ENCODE results near the gene USP9X.
"Not testable (repeated sequence)": the region's sequence is repeated elsewhere in the genome, so short reads cannot be mapped to it uniquely, and the experiment has no call there.

USP9X gene

GRCh38 chrX:41108463-41109205 lies 23.4 kb downstream of the USP9X start:
- no peak overlapping the region for H2BK120ac ChIP-seq (ENCODE audit: low read depth, low read length)
- no peak overlapping the region for H3K4me2 ChIP-seq (ENCODE audit: low read length)
- no peak overlapping the region for H3K23ac ChIP-seq (ENCODE audit: low read length)
- no peak overlapping the region for H3K9ac ChIP-seq (ENCODE audit: low read length)
- DNase-seq = peak; percentile 47
- H3K27ac ChIP-seq (ENCODE audit: low read depth, low read length) = no peak overlapping the region
- H3K36me3 ChIP-seq (ENCODE audit: control insufficient read depth, insufficient read depth, low read length) = no peaks in the 10 kb centered on the region
- no peak overlapping the region for H3K4me3 ChIP-seq (ENCODE audit: low read length)
- H2BK15ac ChIP-seq (replicated peaks; ENCODE audit: low read depth) = no peak overlapping the region
- H2AK5ac ChIP-seq (ENCODE audit: low read length) = no peak overlapping the region
- no peaks in the 10 kb centered on the region for H3K79me1 ChIP-seq (ENCODE audit: low read length)
- H3K79me2 ChIP-seq (ENCODE audit: control insufficient read depth, insufficient read depth, low read length) = peaks cover 72% of the 10 kb centered on the region
- H4K8ac ChIP-seq (ENCODE audit: low read depth, low read length) = no peak overlapping the region
- H3K4ac ChIP-seq (ENCODE audit: low read depth, low read length) = peak overlapping the region; percentile 52
- H2BK5ac ChIP-seq (ENCODE audit: low read length) = no peak overlapping the region
- no peak overlapping the region for H3K56ac ChIP-seq (ENCODE audit: low read length)
- H3K18ac ChIP-seq (ENCODE audit: low read length) = no peak overlapping the region
- H3K27me3 ChIP-seq (ENCODE audit: insufficient read depth, low read length, poor library complexity) = no peaks in the 10 kb centered on the region
- H4K5ac ChIP-seq (ENCODE audit: low read length) = no peak overlapping the region
- H3K4me1 ChIP-seq (ENCODE audit: control insufficient read depth, low read depth, low read length) = peaks cover 5% of the 10 kb centered on the region
- WGBS (ENCODE audit: extremely low coverage, insufficient coverage, low lambda C conversion rate) = no CpG with 5 or more reads among the region's 5 CpGs

- peaks cover 5% of the 10 kb centered on the region for H3K4me1 ChIP-seq (ENCODE audit: control insufficient read depth, low read depth, low read length)
- no peak overlapping the region for H2BK5ac ChIP-seq (ENCODE audit: low read length)
- no peak overlapping the region for H3K4ac ChIP-seq (ENCODE audit: low read depth, low read length)
- peaks cover 67% of the 10 kb centered on the region for H3K79me2 ChIP-seq (ENCODE audit: control insufficient read depth, insufficient read depth, low read length)
- H2BK15ac ChIP-seq (replicated peaks; ENCODE audit: low read depth) = no peak overlapping the region
- H4K5ac ChIP-seq (ENCODE audit: low read length) = no peak overlapping the region
- no peak overlapping the region for H3K23ac ChIP-seq (ENCODE audit: low read length)
- no peak overlapping the region for H3K4me3 ChIP-seq (ENCODE audit: low read length)
- no peak overlapping the region for H3K56ac ChIP-seq (ENCODE audit: low read length)
- H4K8ac ChIP-seq (ENCODE audit: low read depth, low read length) = no peak overlapping the region
- H3K4me2 ChIP-seq (ENCODE audit: low read length) = no peak overlapping the region
- no peak overlapping the region for H3K9ac ChIP-seq (ENCODE audit: low read length)
- H3K27me3 ChIP-seq (ENCODE audit: insufficient read depth, low read length, poor library complexity) = no peaks in the 10 kb centered on the region
- no peaks in the 10 kb centered on the region for H3K36me3 ChIP-seq (ENCODE audit: control insufficient read depth, insufficient read depth, low read length)
- H2AK5ac ChIP-seq (ENCODE audit: low read length) = no peak overlapping the region
- WGBS (ENCODE audit: extremely low coverage, insufficient coverage, low lambda C conversion rate) = 100% methylated on average over 2 of the region's 7 CpGs
- H2BK120ac ChIP-seq (ENCODE audit: low read depth, low read length) = no peak overlapping the region
- no peak overlapping the region for H3K27ac ChIP-seq (ENCODE audit: low read depth, low read length)
- H3K79me1 ChIP-seq (ENCODE audit: low read length) = no peaks in the 10 kb centered on the region
- no peak overlapping the region for H3K18ac ChIP-seq (ENCODE audit: low read length)
- peak; percentile 42 for DNase-seq
These were observed 25.8 kb downstream of the USP9X start for GRCh38 chrX:41110801-41111625.

GRCh38 chrX:41115104-41115425 lies 29.8 kb downstream of the USP9X start:
- not testable (repeated sequence) for H3K23ac ChIP-seq (ENCODE audit: low read length); H4K5ac ChIP-seq (ENCODE audit: low read length); H3K27me3 ChIP-seq (ENCODE audit: insufficient read depth, low read length, poor library complexity); H2BK5ac ChIP-seq (ENCODE audit: low read length); H4K8ac ChIP-seq (ENCODE audit: low read depth, low read length); H3K36me3 ChIP-seq (ENCODE audit: control insufficient read depth, insufficient read depth, low read length); H3K4me1 ChIP-seq (ENCODE audit: control insufficient read depth, low read depth, low read length); H3K27ac ChIP-seq (ENCODE audit: low read depth, low read length); H3K56ac ChIP-seq (ENCODE audit: low read length); H3K4ac ChIP-seq (ENCODE audit: low read depth, low read length); H3K79me1 ChIP-seq (ENCODE audit: low read length); H3K4me2 ChIP-seq (ENCODE audit: low read length); H3K18ac ChIP-seq (ENCODE audit: low read length); H2BK15ac ChIP-seq (replicated peaks; ENCODE audit: low read depth); H3K4me3 ChIP-seq (ENCODE audit: low read length); H2BK120ac ChIP-seq (ENCODE audit: low read depth, low read length); H2AK5ac ChIP-seq (ENCODE audit: low read length); H3K9ac ChIP-seq (ENCODE audit: low read length)
- H3K79me2 ChIP-seq (ENCODE audit: control insufficient read depth, insufficient read depth, low read length) = peaks cover 64% of the 10 kb centered on the region
- WGBS (ENCODE audit: extremely low coverage, insufficient coverage, low lambda C conversion rate) = no CpG with 5 or more reads among the region's 4 CpGs
- peak; percentile 21 for DNase-seq

GRCh38 chrX:41116948-41117347 lies 31.7 kb downstream of the USP9X start:
- Histone ChIP-seq H3K56ac (ENCODE audit: low read length) (peak overlapping the region; percentile 25), H3K4me3 (ENCODE audit: low read length) (no peak overlapping the region), H3K27me3 (ENCODE audit: insufficient read depth, low read length, poor library complexity) (no peaks in the 10 kb centered on the region), H3K18ac (ENCODE audit: low read length) (no peak overlapping the region), H4K8ac (ENCODE audit: low read depth, low read length) (no peak overlapping the region), H2BK5ac (ENCODE audit: low read length) (no peak overlapping the region), H3K27ac (ENCODE audit: low read depth, low read length) (no peak overlapping the region), H2BK15ac (replicated peaks; ENCODE audit: low read depth) (no peak overlapping the region), H3K79me1 (ENCODE audit: low read length) (no peaks in the 10 kb centered on the region), H3K9ac (ENCODE audit: low read length) (no peak overlapping the region), H3K4me2 (ENCODE audit: low read length) (no peak overlapping the region), H3K4ac (ENCODE audit: low read depth, low read length) (no peak overlapping the region), H2AK5ac (ENCODE audit: low read length) (no peak overlapping the region), H4K5ac (ENCODE audit: low read length) (no peak overlapping the region), H3K23ac (ENCODE audit: low read length) (no peak overlapping the region), H3K36me3 (ENCODE audit: control insufficient read depth, insufficient read depth, low read length) (no peaks in the 10 kb centered on the region), H3K79me2 (ENCODE audit: control insufficient read depth, insufficient read depth, low read length) (peaks cover 63% of the 10 kb centered on the region), H3K4me1 (ENCODE audit: control insufficient read depth, low read depth, low read length) (no peaks in the 10 kb centered on the region), H2BK120ac (ENCODE audit: low read depth, low read length) (no peak overlapping the region)
- no peak for DNase-seq
- WGBS (ENCODE audit: extremely low coverage, insufficient coverage, low lambda C conversion rate) = no CpG with 5 or more reads among the region's 4 CpGs

GRCh38 chrX:41118156-41118555 lies 32.9 kb downstream of the USP9X start:
- Histone ChIP-seq H3K36me3 (ENCODE audit: control insufficient read depth, insufficient read depth, low read length) (no peaks in the 10 kb centered on the region), H3K9ac (ENCODE audit: low read length) (no peak overlapping the region), H3K4me3 (ENCODE audit: low read length) (no peak overlapping the region), H3K27ac (ENCODE audit: low read depth, low read length) (no peak overlapping the region), H3K56ac (ENCODE audit: low read length) (no peak overlapping the region), H3K23ac (ENCODE audit: low read length) (no peak overlapping the region), H3K18ac (ENCODE audit: low read length) (no peak overlapping the region), H4K5ac (ENCODE audit: low read length) (no peak overlapping the region), H3K4ac (ENCODE audit: low read depth, low read length) (no peak overlapping the region), H3K79me2 (ENCODE audit: control insufficient read depth, insufficient read depth, low read length) (peaks cover 67% of the 10 kb centered on the region), H4K8ac (ENCODE audit: low read depth, low read length) (no peak overlapping the region), H3K4me1 (ENCODE audit: control insufficient read depth, low read depth, low read length) (no peaks in the 10 kb centered on the region), H2BK15ac (replicated peaks; ENCODE audit: low read depth) (no peak overlapping the region), H3K79me1 (ENCODE audit: low read length) (no peaks in the 10 kb centered on the region), H2BK5ac (ENCODE audit: low read length) (no peak overlapping the region), H3K27me3 (ENCODE audit: insufficient read depth, low read length, poor library complexity) (no peaks in the 10 kb centered on the region), H3K4me2 (ENCODE audit: low read length) (no peak overlapping the region), H2AK5ac (ENCODE audit: low read length) (no peak overlapping the region), H2BK120ac (ENCODE audit: low read depth, low read length) (no peak overlapping the region)
- no CpG with 5 or more reads among the region's 5 CpGs for WGBS (ENCODE audit: extremely low coverage, insufficient coverage, low lambda C conversion rate)
- DNase-seq = no peak

Measured in mesendoderm (in vitro differentiated cells).